ENCODE data around the gene HOXB6.

The HOXB6 gene

DNA sequence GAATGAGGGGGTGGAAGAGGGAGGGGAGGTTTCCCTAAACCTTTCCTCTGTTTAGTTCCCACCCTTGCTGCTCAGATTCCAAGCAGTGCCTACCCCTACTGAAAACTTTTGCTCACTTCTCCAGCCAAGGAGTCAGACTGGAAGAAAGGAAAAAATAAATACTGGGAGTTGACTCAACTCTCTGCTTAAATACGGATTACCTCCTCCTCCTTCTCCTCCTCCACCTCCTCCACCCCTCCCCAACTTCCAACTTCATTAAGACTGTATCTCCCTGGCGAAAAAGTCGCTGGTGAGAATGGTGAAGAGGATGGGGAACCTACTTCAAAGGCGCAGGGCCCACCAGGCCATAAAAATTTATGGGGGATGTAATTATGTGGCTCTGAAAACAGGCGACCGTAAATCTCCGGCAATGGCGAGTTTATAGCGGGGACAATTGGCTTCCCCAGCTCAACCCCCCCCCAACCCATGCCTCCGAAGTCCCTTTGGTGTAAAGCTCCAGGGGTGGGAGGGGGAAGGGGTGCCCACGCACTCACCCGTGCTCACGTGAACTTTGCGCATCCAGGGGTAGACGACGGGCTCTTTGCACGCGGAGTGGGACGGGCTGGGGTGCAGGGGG, 27.3 kb downstream of the HOXB6 start (continued):
- TF ChIP-seq ZNF221 (tag by site-specific recombination; IDR thresholded peaks at IDR 0.05; ENCODE audit: borderline replicate concordance) (0 out of 2 replicates have a peak, but pooled peaks have one; percentile 39), ZNF169 (tag by site-specific recombination; IDR thresholded peaks at IDR 0.05) (no peak), ZNF792 (tag by site-specific recombination; IDR thresholded peaks at IDR 0.05) (no peak), SCRT1 (tag by site-specific recombination; IDR thresholded peaks at IDR 0.05; ENCODE audit: borderline replicate concordance) (no peak), ZNF610 (tag by site-specific recombination; IDR thresholded peaks at IDR 0.05; ENCODE audit: borderline replicate concordance) (peak; percentile 73; the same call in 1 of the 2 replicates), ZNF394 (tag by site-specific recombination; IDR thresholded peaks at IDR 0.05; ENCODE audit: borderline replicate concordance) (peak; percentile 79), ZNF426 (tag by site-specific recombination; IDR thresholded peaks at IDR 0.05) (no peak), ZNF658 (tag by site-specific recombination; IDR thresholded peaks at IDR 0.05) (no peak), ZNF473 (tag by site-specific recombination; IDR thresholded peaks at IDR 0.05) (no peak), ZNF324 (tag by site-specific recombination; IDR thresholded peaks at IDR 0.05) (peak; percentile 86; the same call in 1 of the 2 replicates), ZNF785 (tag by site-specific recombination; IDR thresholded peaks at IDR 0.05) (0 out of 2 replicates have a peak, but pooled peaks have one; percentile 45), KLF8 (tag by site-specific recombination; IDR thresholded peaks at IDR 0.05) (peak; percentile 81), REST (tag by site-specific recombination; IDR thresholded peaks at IDR 0.05) (0 out of 2 replicates have a peak, but pooled peaks have one; percentile 16), ZNF664 (tag by site-specific recombination; IDR thresholded peaks at IDR 0.05) (no peak; the same call in 1 of the 2 replicates), EGR2 (tag by site-specific recombination; IDR thresholded peaks at IDR 0.05; ENCODE audit: low read depth) (peak; percentile 96), HOXA7 (CRISPR knock-in tag; IDR thresholded peaks at IDR 0.05; ENCODE audit: borderline replicate concordance) (no peak), PRDM6 (tag by site-specific recombination; IDR thresholded peaks at IDR 0.05) (peak; percentile 100), ZNF2 (tag by site-specific recombination; IDR thresholded peaks at IDR 0.05) (peak; percentile 66), ZNF266 (tag by site-specific recombination; IDR thresholded peaks at IDR 0.05; ENCODE audit: low read depth) (no peak), TRIM28 (IDR thresholded peaks at IDR 0.05; ENCODE audit: borderline replicate concordance, low read length) (no peak)
- TF ChIP-seq, protein P1, sequence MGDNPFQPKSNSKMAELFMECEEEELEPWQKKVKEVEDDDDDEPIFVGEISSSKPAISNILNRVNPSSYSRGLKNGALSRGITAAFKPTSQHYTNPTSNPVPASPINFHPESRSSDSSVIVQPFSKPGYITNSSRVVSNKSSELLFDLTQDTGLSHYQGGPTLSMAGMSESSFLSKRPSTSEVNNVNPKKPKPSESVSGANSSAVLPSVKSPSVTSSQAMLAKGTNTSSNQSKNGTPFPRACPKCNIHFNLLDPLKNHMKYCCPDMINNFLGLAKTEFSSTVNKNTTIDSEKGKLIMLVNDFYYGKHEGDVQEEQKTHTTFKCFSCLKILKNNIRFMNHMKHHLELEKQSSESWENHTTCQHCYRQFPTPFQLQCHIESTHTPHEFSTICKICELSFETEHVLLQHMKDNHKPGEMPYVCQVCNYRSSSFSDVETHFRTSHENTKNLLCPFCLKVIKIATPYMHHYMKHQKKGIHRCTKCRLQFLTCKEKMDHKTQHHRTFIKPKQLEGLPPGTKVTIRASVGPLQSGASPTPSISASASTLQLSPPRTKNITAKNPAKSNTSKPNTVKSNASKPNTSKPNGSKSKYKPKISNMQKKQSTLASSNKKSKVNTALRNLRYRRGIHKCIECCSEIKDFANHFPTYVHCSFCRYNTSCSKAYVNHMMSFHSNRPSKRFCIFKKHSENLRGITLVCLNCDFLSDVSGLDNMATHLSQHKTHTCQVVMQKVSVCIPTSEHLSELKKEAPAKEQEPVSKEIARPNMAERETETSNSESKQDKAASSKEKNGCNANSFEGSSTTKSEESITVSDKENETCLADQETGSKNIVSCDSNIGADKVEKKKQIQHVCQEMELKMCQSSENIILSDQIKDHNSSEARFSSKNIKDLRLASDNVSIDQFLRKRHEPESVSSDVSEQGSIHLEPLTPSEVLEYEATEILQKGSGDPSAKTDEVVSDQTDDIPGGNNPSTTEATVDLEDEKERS (tag by site-specific recombination; IDR thresholded peaks at IDR 0.05) = no peak
- TF ChIP-seq, protein P2, sequence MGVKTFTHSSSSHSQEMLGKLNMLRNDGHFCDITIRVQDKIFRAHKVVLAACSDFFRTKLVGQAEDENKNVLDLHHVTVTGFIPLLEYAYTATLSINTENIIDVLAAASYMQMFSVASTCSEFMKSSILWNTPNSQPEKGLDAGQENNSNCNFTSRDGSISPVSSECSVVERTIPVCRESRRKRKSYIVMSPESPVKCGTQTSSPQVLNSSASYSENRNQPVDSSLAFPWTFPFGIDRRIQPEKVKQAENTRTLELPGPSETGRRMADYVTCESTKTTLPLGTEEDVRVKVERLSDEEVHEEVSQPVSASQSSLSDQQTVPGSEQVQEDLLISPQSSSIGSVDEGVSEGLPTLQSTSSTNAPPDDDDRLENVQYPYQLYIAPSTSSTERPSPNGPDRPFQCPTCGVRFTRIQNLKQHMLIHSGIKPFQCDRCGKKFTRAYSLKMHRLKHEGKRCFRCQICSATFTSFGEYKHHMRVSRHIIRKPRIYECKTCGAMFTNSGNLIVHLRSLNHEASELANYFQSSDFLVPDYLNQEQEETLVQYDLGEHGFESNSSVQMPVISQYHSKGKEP (tag by site-specific recombination; IDR thresholded peaks at IDR 0.05) = peak; percentile 87; the same call in 1 of the 2 replicates
